A549 treated with Hydrocortisone at 1 μM for 4 hours (cell line): Measurements from ENCODE around the gene PRMT7. TPM values are rescaled to one million over a fixed set of nuclear protein-coding genes. Genes with fewer than 3 reads are reported as not detected.

Experiments
- total RNA-seq: library from RNA; stranded (reverse); fragments of 200-300 nt; extraction: Qiagen RNA extraction; gene quantifications from 5 replicates; pipeline ENCODE4 v1.2.3, GENCODE V29; 2022

PRMT7 gene
- 29.3 to 34.9 TPM (median 30.2 TPM) in 5 replicates for total RNA-seq

GRCh38 chr16:68310774-68311511 is at the start of gene PRMT7, which contains the start of gene SLC7A6OS:
PRMT7 (plus strand) TSS chr16:68311019; CDS start chr16:68315980, 4,961 bp downstream.
SLC7A6OS (minus strand) TSS chr16:68310946; CDS start chr16:68310926, 20 bp downstream.

DNA sequence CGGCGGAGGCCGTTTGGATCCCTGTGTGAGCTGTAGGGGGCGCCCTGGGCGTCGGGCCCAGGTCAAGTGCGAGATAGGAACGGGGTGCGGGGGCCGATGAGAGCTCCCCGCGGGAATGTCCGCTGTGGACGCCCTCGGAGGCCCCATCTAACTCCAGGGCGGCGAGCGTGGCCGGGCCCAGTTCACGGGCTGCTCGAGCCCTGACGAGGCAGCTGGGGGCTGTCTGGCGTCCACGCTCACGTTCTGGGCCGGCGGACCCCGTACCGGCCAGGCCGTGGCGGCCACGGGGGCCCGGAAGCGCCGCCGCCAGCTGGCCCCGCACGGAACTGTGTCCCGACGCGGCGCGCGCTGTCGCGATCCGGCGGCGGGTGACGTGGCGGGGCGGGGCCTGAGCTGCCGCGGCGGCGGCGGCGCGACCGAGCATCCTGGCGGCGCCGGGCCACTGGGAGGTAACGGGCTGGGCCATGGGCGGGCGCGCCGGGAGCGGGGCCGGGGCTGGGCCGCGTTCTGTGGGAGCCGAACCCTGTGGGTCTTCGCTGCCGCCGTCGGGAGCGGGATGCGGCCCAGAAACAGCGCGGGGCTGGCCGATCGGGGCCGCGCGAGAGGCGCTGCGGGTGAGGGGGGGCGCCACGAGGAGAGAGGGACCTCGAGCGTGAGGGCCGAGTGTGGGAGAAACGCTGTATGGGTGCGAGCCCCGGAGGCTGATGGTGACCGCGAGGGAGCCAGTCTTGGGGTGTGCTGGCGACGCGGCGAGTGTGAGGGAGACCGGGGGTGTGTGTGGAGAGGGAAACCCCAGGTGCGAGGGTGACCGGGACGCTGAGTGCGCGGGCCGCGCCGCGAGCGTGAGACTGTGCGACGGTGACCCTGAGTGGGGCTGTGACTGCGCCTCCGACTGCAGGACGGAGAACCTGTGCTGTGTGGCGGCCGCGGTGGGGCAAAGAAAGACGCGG is 46.4 kb upstream of the PRMT7 start, which contains the start of gene SLC7A6:
TSS of gene SLC7A6 (plus strand) at position 399 of the 950 bp plus-strand sequence. CDS start 10,201 bp downstream, outside the sequence.

Other genes with a start within 250 kb of the PRMT7 start
- 12.8 to 16.1 TPM (median 14.0 TPM) in 5 replicates for gene NFATC3, start 225.6 kb upstream of the PRMT7 start, total RNA-seq
- 0.08 to 0.22 TPM (median 0.09 TPM) in 5 replicates for gene ESRP2, start 74.9 kb upstream of the PRMT7 start, total RNA-seq
- gene PLA2G15, start 65.6 kb upstream of the PRMT7 start, total RNA-seq: 13.3 to 17.0 TPM (median 16.0 TPM) in 5 replicates
- gene SLC7A6, start 46.5 kb upstream of the PRMT7 start, total RNA-seq: 30.2 to 39.3 TPM (median 32.9 TPM) in 5 replicates
- 10.8 to 12.6 TPM (median 12.2 TPM) in 5 replicates for gene SLC7A6OS, start 73 bp upstream of the PRMT7 start, total RNA-seq
- 0.13 to 0.25 TPM (median 0.16 TPM) in 5 replicates for gene SMPD3, start 137.5 kb downstream of the PRMT7 start, total RNA-seq
- 6.9 to 9.4 TPM (median 9.3 TPM) in 5 replicates for gene ZFP90, start 228.3 kb downstream of the PRMT7 start, total RNA-seq